ENCODE data around the gene ADGRF5.

GRCh38 chr6:46850792-46851191 lies 70.9 kb downstream of the ADGRF5 start:
- no peak for TF ChIP-seq CTCF (conservative IDR thresholded peaks at IDR 0.05)
- TF ChIP-seq EZH2 (IDR thresholded peaks at IDR 0.05; ENCODE audit: low read depth), result no peak
